ENCODE results near the gene KTN1.

GRCh38 chr14:55641954-55642353 is 61.9 kb downstream of the KTN1 start:
- TF ChIP-seq CTCF (IDR thresholded peaks at IDR 0.05) (no peak), POLR2A (IDR thresholded peaks at IDR 0.05) (no peak)

All from breast epithelium (tissue), 3 donors.